Spleen (tissue), 7 donors: ENCODE results near the gene PRKCQ.

ENCODE experiments used
- CTCF ChIP-seq, 11 experiments: fragments of 200-600 bp in 7 of 11; fragments of 450-650 bp in 4 of 11; sonication (generic) in 4 of 11; IDR thresholded peaks in 8 of 11; conservative IDR thresholded peaks in 3 of 11; 1 replicate in 7 of 11; 2 replicates in 4 of 11; pipeline versions ENCODE4 v1.4.0 to v1.8.0; 2016 to 2021; ENCODE audit warnings: antibody characterized with exemption in 11 of 11, inconsistent platforms in 4 of 11, mild to moderate bottlenecking in 1 of 11
- POLR2A ChIP-seq, 3 donors: fragments of 450-650 bp; IDR thresholded peaks; one replicate each; pipeline ENCODE4 v1.5.1; 2017; ENCODE audit warnings: antibody characterized with exemption in 3 of 3, mild to moderate bottlenecking in 1 of 3
- POLR2AphosphoS5 ChIP-seq, 3 donors: sonication (generic); formaldehyde crosslinking; IDR thresholded peaks; one replicate each; pipeline ENCODE4 v1.5.1; 2017; ENCODE audit warnings: antibody characterized with exemption in 3 of 3
- donor health status: DM: no; HTN: no; CAD: no; lungs with moderate emphysema.
- donor health status: DM: no; HTN: no; CAD: no.
- donor health status: DM: no; HTN: no; CAD: no.

GRCh38 chr10:6617309-6618076, 37.4 kb upstream of the PRKCQ start:
- TF ChIP-seq CTCF (IDR thresholded peaks at IDR 0.05 in 8 of 11, conservative IDR thresholded peaks at IDR 0.05 in 3 of 11) (no peak), POLR2A (IDR thresholded peaks at IDR 0.05) (no peak), POLR2AphosphoS5 (IDR thresholded peaks at IDR 0.05) (no peak)
